GM23338 (cell line): ENCODE data around the gene NEK8.

ENCODE experiments used
- CTCF ChIP-seq, 2 experiments: fragments of 200-600 bp in 1 of 2; sonication (generic) in 1 of 2; conservative IDR thresholded peaks; 2 replicates each; pipeline versions ENCODE4 v1.5.1 to v1.6.1; 2016 to 2017; ENCODE audit warnings: antibody characterized with exemption in 2 of 2, low read depth in 2 of 2, mild to moderate bottlenecking in 2 of 2, moderate library complexity in 1 of 2
- TF ChIP-seq, protein P1 (sequence below): fragments of 250-450 bp; sonication (Bioruptor Pico); IDR thresholded peaks from 2 replicates; pipeline ENCODE4 v1.5.0; 2020; ENCODE audit warnings: mild to moderate bottlenecking, moderate library complexity

DNA sequence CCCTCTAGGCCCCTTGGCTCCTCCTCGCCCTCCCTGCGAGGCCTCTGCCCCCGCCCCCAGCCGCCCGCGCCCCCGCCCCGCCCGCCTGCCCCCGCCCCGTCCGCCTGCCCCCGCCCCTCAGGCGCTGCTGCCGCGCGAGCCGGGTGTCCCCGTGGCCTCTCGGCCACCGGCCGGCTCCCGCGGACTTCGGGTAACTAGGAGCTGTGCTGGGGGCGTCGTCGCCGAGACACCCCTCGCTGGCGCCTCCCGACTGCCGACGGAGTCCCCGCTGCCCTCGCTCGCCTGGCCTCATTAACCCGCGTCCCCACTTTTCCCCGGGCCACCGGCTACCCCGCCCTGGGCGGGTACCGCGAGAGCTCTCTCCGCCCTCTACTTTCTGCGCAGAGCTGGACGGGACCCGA lies 2.4 kb upstream of the NEK8 start, which contains the start of gene TLCD1:
- TF ChIP-seq, protein P1, sequence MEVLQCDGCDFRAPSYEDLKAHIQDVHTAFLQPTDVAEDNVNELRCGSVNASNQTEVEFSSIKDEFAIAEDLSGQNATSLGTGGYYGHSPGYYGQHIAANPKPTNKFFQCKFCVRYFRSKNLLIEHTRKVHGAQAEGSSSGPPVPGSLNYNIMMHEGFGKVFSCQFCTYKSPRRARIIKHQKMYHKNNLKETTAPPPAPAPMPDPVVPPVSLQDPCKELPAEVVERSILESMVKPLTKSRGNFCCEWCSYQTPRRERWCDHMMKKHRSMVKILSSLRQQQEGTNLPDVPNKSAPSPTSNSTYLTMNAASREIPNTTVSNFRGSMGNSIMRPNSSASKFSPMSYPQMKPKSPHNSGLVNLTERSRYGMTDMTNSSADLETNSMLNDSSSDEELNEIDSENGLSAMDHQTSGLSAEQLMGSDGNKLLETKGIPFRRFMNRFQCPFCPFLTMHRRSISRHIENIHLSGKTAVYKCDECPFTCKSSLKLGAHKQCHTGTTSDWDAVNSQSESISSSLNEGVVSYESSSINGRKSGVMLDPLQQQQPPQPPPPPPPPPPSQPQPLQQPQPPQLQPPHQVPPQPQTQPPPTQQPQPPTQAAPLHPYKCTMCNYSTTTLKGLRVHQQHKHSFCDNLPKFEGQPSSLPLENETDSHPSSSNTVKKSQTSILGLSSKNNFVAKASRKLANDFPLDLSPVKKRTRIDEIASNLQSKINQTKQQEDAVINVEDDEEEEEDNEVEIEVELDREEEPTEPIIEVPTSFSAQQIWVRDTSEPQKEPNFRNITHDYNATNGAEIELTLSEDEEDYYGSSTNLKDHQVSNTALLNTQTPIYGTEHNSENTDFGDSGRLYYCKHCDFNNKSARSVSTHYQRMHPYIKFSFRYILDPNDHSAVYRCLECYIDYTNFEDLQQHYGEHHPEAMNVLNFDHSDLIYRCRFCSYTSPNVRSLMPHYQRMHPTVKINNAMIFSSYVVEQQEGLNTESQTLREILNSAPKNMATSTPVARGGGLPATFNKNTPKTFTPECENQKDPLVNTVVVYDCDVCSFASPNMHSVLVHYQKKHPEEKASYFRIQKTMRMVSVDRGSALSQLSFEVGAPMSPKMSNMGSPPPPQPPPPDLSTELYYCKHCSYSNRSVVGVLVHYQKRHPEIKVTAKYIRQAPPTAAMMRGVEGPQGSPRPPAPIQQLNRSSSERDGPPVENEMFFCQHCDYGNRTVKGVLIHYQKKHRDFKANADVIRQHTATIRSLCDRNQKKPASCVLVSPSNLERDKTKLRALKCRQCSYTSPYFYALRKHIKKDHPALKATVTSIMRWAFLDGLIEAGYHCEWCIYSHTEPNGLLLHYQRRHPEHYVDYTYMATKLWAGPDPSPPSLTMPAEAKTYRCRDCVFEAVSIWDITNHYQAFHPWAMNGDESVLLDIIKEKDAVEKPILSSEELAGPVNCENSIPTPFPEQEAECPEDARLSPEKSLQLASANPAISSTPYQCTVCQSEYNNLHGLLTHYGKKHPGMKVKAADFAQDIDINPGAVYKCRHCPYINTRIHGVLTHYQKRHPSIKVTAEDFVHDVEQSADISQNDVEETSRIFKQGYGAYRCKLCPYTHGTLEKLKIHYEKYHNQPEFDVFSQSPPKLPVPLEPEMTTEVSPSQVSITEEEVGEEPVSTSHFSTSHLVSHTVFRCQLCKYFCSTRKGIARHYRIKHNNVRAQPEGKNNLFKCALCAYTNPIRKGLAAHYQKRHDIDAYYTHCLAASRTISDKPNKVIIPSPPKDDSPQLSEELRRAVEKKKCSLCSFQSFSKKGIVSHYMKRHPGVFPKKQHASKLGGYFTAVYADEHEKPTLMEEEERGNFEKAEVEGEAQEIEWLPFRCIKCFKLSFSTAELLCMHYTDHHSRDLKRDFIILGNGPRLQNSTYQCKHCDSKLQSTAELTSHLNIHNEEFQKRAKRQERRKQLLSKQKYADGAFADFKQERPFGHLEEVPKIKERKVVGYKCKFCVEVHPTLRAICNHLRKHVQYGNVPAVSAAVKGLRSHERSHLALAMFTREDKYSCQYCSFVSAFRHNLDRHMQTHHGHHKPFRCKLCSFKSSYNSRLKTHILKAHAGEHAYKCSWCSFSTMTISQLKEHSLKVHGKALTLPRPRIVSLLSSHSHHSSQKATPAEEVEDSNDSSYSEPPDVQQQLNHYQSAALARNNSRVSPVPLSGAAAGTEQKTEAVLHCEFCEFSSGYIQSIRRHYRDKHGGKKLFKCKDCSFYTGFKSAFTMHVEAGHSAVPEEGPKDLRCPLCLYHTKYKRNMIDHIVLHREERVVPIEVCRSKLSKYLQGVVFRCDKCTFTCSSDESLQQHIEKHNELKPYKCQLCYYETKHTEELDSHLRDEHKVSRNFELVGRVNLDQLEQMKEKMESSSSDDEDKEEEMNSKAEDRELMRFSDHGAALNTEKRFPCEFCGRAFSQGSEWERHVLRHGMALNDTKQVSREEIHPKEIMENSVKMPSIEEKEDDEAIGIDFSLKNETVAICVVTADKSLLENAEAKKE: no peak
- no peak for TF ChIP-seq CTCF (conservative IDR thresholded peaks at IDR 0.05; ENCODE audit: low read depth in 2 of 2)
